Fibroblast of the aortic adventitia (primary cell): ENCODE measurements around the gene STARD5. TPM values are rescaled to one million over a fixed set of nuclear protein-coding genes. Genes with fewer than 3 reads are reported as not detected.
A peak's percentile ranks its signal among the peaks of the same experiment; 100 is the strongest.

Experiments
- DNase-seq: peaks from one replicate; pipeline ENCODE4 v3.0.0-alpha.2; 2010; ENCODE audit warnings: low read depth
- H3K4me3 ChIP-seq: 2 replicates; pipeline ENCODE4 v1.5.1; 2011; ENCODE audit warnings: low read depth, mild to moderate bottlenecking, control low read depth, low read length, moderate library complexity
- CTCF ChIP-seq: IDR thresholded peaks from 2 replicates; pipeline ENCODE4 v1.5.1; 2011; ENCODE audit warnings: mild to moderate bottlenecking, low read length, control low read depth, inconsistent platforms; ENCODE audit not compliant: insufficient read depth
- total RNA-seq: library from RNA; depleted of rRNA; stranded (reverse); fragments of >200 nt; gene quantifications from 2 replicates; pipeline ENCODE4 v1.2.3, GENCODE V29; 2012; ENCODE audit warnings: low replicate concordance

The STARD5 gene
- total RNA-seq, 1 donor = 6.1 TPM

DNA sequence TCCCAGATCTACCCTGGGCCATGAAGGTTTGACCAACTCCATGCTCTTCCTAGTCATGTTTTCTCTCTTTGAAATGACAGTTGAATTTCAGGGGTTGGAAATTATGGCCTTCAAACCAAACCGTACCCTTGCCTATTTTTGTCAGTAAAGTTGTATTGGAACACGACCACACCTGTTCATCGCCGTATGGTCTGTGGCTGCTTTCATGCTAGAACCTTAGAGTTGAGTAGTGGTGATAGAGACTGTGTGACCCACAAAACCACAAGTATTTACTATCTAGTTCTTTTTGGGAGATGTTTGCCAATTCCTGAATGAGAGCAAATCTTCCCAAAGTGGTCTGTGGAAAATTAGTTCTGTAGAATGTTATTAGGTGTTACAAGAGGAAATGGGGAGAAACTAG lies 24.0 kb upstream of the STARD5 start:
- H3K4me3 ChIP-seq = no peak overlapping the region
- DNase-seq = no peak
- TF ChIP-seq CTCF = no peak

DNA sequence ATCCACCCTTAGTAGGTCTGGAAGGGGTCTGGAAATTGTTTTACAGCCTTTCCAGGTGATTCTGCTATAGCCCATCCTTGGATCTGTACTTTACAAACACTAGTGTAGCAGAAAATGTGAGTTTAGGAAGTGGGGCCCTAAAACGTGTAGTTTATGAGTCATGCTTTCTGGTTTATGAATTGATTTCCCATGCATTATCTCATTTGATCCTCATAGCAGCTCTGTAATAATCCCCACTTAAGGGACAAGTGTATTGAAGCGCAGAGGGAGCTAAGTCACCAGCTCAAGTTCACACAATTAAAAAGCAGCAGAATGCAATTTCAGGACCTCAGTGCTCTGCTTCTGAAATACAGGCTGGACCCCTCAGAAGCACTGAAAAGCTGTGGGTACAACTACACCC lies 22.7 kb upstream of the STARD5 start:
- no peak for DNase-seq
- TF ChIP-seq CTCF = no peak
- no peak overlapping the region for H3K4me3 ChIP-seq

DNA sequence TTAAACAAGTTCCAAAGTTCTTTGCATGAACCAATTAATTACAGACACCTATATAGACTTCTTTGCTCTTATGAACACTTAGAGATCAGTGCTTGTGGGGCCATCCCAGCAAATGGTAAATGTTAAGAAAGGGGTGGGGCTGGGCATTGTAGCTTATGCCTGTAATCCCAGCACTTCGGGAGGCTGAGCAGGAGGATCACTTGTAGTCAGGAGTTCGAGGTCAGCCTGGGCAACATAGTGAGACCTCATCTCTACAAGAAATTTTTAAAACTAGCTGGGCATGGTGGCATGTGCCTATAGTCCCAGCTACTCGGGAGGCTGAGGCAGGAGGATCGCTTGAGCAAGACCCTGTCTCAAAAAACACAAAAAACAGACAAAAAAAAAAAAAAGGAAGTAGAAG lies 19.4 kb upstream of the STARD5 start:
- H3K4me3 ChIP-seq = no peak overlapping the region
- no peak for DNase-seq
- TF ChIP-seq CTCF = no peak

GRCh38 chr15:81341351-81341750 lies 17.4 kb upstream of the STARD5 start:
- DNase-seq = no peak
- H3K4me3 ChIP-seq = no peak overlapping the region
- TF ChIP-seq CTCF = no peak

DNA sequence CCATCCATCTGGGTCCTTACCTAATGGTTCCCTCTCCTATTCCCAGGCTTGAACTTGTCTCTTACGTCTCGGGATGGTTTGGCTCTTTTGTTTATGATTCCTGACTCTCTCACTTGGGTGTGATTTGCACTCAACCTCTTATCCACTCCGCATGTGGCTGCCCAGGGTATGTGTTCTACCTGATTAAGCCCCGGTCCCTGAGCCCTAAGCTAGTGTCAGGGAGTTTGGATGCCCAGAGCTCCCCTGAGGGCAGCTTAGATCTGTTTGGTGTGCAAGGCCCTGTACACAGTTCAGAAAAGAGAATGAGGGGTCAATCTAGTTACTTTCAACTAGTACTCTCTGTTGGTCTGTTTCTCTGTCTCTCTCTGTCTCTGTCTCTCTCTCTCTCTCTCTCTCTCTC lies 15.9 kb upstream of the STARD5 start:
- no peak for DNase-seq
- no peak for TF ChIP-seq CTCF
- no peak overlapping the region for H3K4me3 ChIP-seq

- no peak for TF ChIP-seq CTCF
- H3K4me3 ChIP-seq = no peak overlapping the region
- DNase-seq = no peak
Observed at GRCh38 chr15:81339321-81339720, 15.4 kb upstream of the STARD5 start.

- TF ChIP-seq CTCF = no peak
- peak; percentile 97 for DNase-seq
- no peak overlapping the region for H3K4me3 ChIP-seq
Observed at GRCh38 chr15:81338170-81339007, 14.4 kb upstream of the STARD5 start.
